SK-N-SH treated with all-trans-retinoic acid at 6 μM for 48 hours (cell line): ENCODE measurements around the gene MAPKAPK2.

ENCODE experiments used
- ATAC-seq: fragments of 200-7000 bp; cut with Tn5 transposase; 3 replicates; pipeline ENCODE4 v1.9.1; 2020; ENCODE audit warnings: mild to moderate bottlenecking, moderate library complexity
- ARNTL ChIP-seq: fragments of 450-650 bp; formaldehyde crosslinking; IDR thresholded peaks from 2 replicates; pipeline ENCODE4 v1.5.0; 2020; ENCODE audit warnings: low read depth, mild to moderate bottlenecking, moderate library complexity, borderline replicate concordance
- BACH2 ChIP-seq: fragments of 250-450 bp; sonication (Bioruptor Pico); IDR thresholded peaks from 2 replicates; pipeline ENCODE4 v1.9.0; 2021; ENCODE audit warnings: mild to moderate bottlenecking, borderline replicate concordance
- CREB5 ChIP-seq: fragments of 250-450 bp; sonication (Bioruptor Pico); IDR thresholded peaks from 2 replicates; pipeline ENCODE4 v1.5.1; 2020; ENCODE audit warnings: low read depth, mild to moderate bottlenecking, moderate library complexity
- ESRRG ChIP-seq: fragments of 250-450 bp; sonication (Bioruptor Pico); IDR thresholded peaks from 2 replicates; pipeline ENCODE4 v1.6.1; 2021; ENCODE audit warnings: mild to moderate bottlenecking
- GLIS3 ChIP-seq: fragments of 250-450 bp; sonication (Bioruptor Pico); IDR thresholded peaks from 2 replicates; pipeline ENCODE4 v1.5.0; 2020; ENCODE audit warnings: mild to moderate bottlenecking, moderate library complexity
- ISL1 ChIP-seq: fragments of 250-450 bp; sonication (Bioruptor Pico); IDR thresholded peaks from 2 replicates; pipeline ENCODE4 v2.1.2; 2022; ENCODE audit warnings: mild to moderate bottlenecking, moderate library complexity
- OSR1 ChIP-seq: fragments of 250-450 bp; sonication (Bioruptor Pico); IDR thresholded peaks from 2 replicates; pipeline ENCODE4 v1.8.0; 2022; ENCODE audit warnings: moderate library complexity, mild to moderate bottlenecking, inconsistent platforms
- PPARA ChIP-seq: fragments of 250-450 bp; sonication (Bioruptor Pico); IDR thresholded peaks from 2 replicates; pipeline ENCODE4 v1.5.0; 2020; ENCODE audit warnings: mild to moderate bottlenecking, borderline replicate concordance
- RARB ChIP-seq: fragments of 250-450 bp; sonication (Bioruptor Pico); IDR thresholded peaks from 2 replicates; pipeline ENCODE4 v1.8.0; 2021; ENCODE audit warnings: mild to moderate bottlenecking, moderate library complexity
- SNAI2 ChIP-seq: fragments of 250-450 bp; sonication (Bioruptor Pico); IDR thresholded peaks from 2 replicates; pipeline ENCODE4 v1.5.0; 2020; ENCODE audit warnings: mild to moderate bottlenecking, moderate library complexity
- TCF4 ChIP-seq: fragments of 250-450 bp; sonication (Bioruptor Pico); IDR thresholded peaks from 2 replicates; pipeline ENCODE4 v1.8.0; 2021; ENCODE audit warnings: mild to moderate bottlenecking, moderate library complexity, borderline replicate concordance
- TOX ChIP-seq: fragments of 250-450 bp; sonication (Bioruptor Pico); IDR thresholded peaks from 2 replicates; pipeline ENCODE4 v1.8.0; 2021; ENCODE audit warnings: mild to moderate bottlenecking, moderate library complexity, borderline replicate concordance
- ZC3H10 ChIP-seq: fragments of 250-450 bp; sonication (Bioruptor Pico); IDR thresholded peaks from 2 replicates; pipeline ENCODE4 v1.5.1; 2021; ENCODE audit warnings: mild to moderate bottlenecking, moderate library complexity
- ZFP3 ChIP-seq: fragments of 250-450 bp; sonication (Bioruptor Pico); IDR thresholded peaks from 2 replicates; pipeline ENCODE4 v1.5.0; 2020; ENCODE audit warnings: mild to moderate bottlenecking, moderate library complexity
- ZFP30 ChIP-seq: fragments of 450-650 bp; formaldehyde crosslinking; IDR thresholded peaks from 2 replicates; pipeline ENCODE4 v1.5.0; 2022; ENCODE audit warnings: mild to moderate bottlenecking, moderate library complexity
- ZNF565 ChIP-seq: fragments of 450-650 bp; formaldehyde crosslinking; conservative IDR thresholded peaks from 2 replicates; pipeline ENCODE4 v1.5.0; 2020; ENCODE audit warnings: low read depth, mild to moderate bottlenecking, moderate library complexity
- ZNF8 ChIP-seq: fragments of 450-650 bp; formaldehyde crosslinking; IDR thresholded peaks from 2 replicates; pipeline ENCODE4 v1.5.0; 2020; ENCODE audit warnings: mild to moderate bottlenecking, moderate library complexity
- TF ChIP-seq, protein P1 (sequence below): fragments of 250-450 bp; sonication (Bioruptor Pico); IDR thresholded peaks from 2 replicates; pipeline ENCODE4 v1.5.0; 2020; ENCODE audit warnings: mild to moderate bottlenecking, moderate library complexity
- TF ChIP-seq, protein P2 (sequence below): fragments of 250-450 bp; sonication (Bioruptor Pico); IDR thresholded peaks from 2 replicates; pipeline ENCODE4 v1.5.1; 2021; ENCODE audit warnings: mild to moderate bottlenecking, moderate library complexity
- TF ChIP-seq, protein P3 (sequence below): fragments of 250-450 bp; sonication (Bioruptor Pico); IDR thresholded peaks from 2 replicates; pipeline ENCODE4 v1.8.0; 2021; ENCODE audit warnings: low read depth, mild to moderate bottlenecking, moderate library complexity, borderline replicate concordance
- TF ChIP-seq, protein P4 (sequence below): fragments of 250-450 bp; sonication (Bioruptor Pico); IDR thresholded peaks from 2 replicates; pipeline ENCODE4 v1.8.0; 2020; ENCODE audit warnings: mild to moderate bottlenecking, moderate library complexity, borderline replicate concordance

The MAPKAPK2 gene

GRCh38 chr1:206768472-206769303, 84.0 kb downstream of the MAPKAPK2 start:
- TF ChIP-seq ESRRG (CRISPR knock-in tag) (no peak), ARNTL (CRISPR knock-in tag) (no peak)
- no peak for ATAC-seq

- no peak for TF ChIP-seq GLIS3 (CRISPR knock-in tag)
- TF ChIP-seq CREB5 (CRISPR knock-in tag): no peak
- TF ChIP-seq, protein P1, sequence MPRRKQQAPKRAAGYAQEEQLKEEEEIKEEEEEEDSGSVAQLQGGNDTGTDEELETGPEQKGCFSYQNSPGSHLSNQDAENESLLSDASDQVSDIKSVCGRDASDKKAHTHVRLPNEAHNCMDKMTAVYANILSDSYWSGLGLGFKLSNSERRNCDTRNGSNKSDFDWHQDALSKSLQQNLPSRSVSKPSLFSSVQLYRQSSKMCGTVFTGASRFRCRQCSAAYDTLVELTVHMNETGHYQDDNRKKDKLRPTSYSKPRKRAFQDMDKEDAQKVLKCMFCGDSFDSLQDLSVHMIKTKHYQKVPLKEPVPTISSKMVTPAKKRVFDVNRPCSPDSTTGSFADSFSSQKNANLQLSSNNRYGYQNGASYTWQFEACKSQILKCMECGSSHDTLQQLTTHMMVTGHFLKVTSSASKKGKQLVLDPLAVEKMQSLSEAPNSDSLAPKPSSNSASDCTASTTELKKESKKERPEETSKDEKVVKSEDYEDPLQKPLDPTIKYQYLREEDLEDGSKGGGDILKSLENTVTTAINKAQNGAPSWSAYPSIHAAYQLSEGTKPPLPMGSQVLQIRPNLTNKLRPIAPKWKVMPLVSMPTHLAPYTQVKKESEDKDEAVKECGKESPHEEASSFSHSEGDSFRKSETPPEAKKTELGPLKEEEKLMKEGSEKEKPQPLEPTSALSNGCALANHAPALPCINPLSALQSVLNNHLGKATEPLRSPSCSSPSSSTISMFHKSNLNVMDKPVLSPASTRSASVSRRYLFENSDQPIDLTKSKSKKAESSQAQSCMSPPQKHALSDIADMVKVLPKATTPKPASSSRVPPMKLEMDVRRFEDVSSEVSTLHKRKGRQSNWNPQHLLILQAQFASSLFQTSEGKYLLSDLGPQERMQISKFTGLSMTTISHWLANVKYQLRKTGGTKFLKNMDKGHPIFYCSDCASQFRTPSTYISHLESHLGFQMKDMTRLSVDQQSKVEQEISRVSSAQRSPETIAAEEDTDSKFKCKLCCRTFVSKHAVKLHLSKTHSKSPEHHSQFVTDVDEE (CRISPR knock-in tag): no peak
- no peak for TF ChIP-seq ZFP30 (CRISPR knock-in tag)
- no peak for ATAC-seq
Observed at GRCh38 chr1:206769304-206769731, 84.6 kb downstream of the MAPKAPK2 start.

DNA sequence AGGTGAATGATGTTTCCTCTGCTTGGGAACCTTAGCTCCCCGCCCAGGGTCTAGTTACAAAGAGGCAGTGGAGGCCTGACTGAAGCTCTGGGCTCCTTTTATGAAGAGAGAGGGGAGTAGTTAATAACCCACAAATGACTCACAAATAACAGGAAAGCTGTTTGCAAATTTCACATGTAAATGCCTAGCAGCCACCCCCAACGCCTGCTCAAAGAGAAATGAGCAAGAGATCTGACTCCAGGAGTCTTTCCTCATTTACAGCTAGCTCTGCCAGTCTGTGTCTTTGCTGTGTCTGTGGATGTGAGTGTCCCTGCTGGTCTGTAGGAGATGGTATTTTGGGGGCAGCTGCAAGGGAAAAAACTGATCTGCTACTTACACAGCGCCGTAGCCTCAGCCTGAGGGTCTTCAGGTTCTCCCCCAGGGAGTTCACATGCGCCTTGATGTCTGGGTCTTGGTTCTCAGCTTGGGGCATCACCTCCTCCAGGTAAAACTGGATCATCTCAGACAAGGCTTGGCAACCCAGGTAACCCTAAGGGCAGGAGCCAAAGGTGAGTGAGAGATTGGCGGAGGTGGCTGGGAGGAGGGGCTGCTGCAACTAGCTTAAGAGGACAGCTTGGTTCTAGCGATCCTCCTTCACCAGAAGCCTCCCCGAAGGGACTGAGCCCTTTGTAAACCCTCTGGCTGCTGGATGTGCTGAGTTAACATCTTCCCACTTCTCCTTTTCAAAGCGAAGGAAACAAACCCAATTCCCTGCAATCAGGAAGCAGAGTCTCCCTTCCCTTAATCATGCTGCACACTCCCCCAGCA, 86.0 kb downstream of the MAPKAPK2 start, which contains the start of gene IL19:
TSS of gene IL19 (plus strand) at position 243 of the 807 bp plus-strand sequence. CDS start 65,890 bp downstream, outside the sequence.
- TF ChIP-seq TOX (CRISPR knock-in tag) (no peak), ZC3H10 (no peak)
- no peak for ATAC-seq

- no peak for ATAC-seq
- TF ChIP-seq RARB (CRISPR knock-in tag) (no peak), TCF4 (CRISPR knock-in tag) (no peak), ARNTL (CRISPR knock-in tag) (no peak), ZNF8 (CRISPR knock-in tag) (no peak), BACH2 (CRISPR knock-in tag) (no peak), ZFP3 (CRISPR knock-in tag) (no peak), SNAI2 (CRISPR knock-in tag) (no peak), ISL1 (CRISPR knock-in tag) (no peak), OSR1 (CRISPR knock-in tag) (no peak), GLIS3 (CRISPR knock-in tag) (no peak), PPARA (CRISPR knock-in tag) (no peak), ZFP30 (CRISPR knock-in tag) (no peak), CREB5 (CRISPR knock-in tag) (no peak), ESRRG (CRISPR knock-in tag) (no peak), ZNF565 (CRISPR knock-in tag) (no peak), ZC3H10 (no peak)
- TF ChIP-seq, protein P2, sequence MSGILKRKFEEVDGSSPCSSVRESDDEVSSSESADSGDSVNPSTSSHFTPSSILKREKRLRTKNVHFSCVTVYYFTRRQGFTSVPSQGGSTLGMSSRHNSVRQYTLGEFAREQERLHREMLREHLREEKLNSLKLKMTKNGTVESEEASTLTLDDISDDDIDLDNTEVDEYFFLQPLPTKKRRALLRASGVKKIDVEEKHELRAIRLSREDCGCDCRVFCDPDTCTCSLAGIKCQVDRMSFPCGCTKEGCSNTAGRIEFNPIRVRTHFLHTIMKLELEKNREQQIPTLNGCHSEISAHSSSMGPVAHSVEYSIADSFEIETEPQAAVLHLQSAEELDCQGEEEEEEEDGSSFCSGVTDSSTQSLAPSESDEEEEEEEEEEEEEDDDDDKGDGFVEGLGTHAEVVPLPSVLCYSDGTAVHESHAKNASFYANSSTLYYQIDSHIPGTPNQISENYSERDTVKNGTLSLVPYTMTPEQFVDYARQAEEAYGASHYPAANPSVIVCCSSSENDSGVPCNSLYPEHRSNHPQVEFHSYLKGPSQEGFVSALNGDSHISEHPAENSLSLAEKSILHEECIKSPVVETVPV (CRISPR knock-in tag): no peak
- TF ChIP-seq, protein P3, sequence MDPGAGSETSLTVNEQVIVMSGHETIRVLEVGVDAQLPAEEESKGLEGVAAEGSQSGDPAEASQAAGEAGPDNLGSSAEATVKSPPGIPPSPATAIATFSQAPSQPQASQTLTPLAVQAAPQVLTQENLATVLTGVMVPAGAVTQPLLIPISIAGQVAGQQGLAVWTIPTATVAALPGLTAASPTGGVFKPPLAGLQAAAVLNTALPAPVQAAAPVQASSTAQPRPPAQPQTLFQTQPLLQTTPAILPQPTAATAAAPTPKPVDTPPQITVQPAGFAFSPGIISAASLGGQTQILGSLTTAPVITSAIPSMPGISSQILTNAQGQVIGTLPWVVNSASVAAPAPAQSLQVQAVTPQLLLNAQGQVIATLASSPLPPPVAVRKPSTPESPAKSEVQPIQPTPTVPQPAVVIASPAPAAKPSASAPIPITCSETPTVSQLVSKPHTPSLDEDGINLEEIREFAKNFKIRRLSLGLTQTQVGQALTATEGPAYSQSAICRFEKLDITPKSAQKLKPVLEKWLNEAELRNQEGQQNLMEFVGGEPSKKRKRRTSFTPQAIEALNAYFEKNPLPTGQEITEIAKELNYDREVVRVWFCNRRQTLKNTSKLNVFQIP (CRISPR knock-in tag): no peak
- TF ChIP-seq, protein P4, sequence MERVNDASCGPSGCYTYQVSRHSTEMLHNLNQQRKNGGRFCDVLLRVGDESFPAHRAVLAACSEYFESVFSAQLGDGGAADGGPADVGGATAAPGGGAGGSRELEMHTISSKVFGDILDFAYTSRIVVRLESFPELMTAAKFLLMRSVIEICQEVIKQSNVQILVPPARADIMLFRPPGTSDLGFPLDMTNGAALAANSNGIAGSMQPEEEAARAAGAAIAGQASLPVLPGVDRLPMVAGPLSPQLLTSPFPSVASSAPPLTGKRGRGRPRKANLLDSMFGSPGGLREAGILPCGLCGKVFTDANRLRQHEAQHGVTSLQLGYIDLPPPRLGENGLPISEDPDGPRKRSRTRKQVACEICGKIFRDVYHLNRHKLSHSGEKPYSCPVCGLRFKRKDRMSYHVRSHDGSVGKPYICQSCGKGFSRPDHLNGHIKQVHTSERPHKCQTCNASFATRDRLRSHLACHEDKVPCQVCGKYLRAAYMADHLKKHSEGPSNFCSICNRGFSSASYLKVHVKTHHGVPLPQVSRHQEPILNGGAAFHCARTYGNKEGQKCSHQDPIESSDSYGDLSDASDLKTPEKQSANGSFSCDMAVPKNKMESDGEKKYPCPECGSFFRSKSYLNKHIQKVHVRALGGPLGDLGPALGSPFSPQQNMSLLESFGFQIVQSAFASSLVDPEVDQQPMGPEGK (CRISPR knock-in tag): no peak
Observed at GRCh38 chr1:206771338-206771692, 86.6 kb downstream of the MAPKAPK2 start.
